Epithelial cell of esophagus (primary cell): Measurements from ENCODE around the gene ROPN1L.
"Not testable (repeated sequence)": the region's sequence is repeated elsewhere in the genome, so short reads cannot be mapped to it uniquely, and the experiment has no call there.

Experiments used
- DNase-seq: peaks from one replicate; pipeline ENCODE4 v3.0.0; 2010; ENCODE audit warnings: low read depth
- H3K4me3 ChIP-seq: 2 replicates; pipeline ENCODE4 v1.5.1; 2011; ENCODE audit warnings: mild to moderate bottlenecking, low read length, control low read depth
- TF ChIP-seq, protein P1 (sequence below): IDR thresholded peaks from 2 replicates; pipeline ENCODE4 v1.5.1; 2011; ENCODE audit warnings: low read depth, mild to moderate bottlenecking, low read length, control low read depth, inconsistent platforms; ENCODE audit not compliant: insufficient read depth; ENCODE audit errors: missing control alignments

Gene ROPN1L

DNA sequence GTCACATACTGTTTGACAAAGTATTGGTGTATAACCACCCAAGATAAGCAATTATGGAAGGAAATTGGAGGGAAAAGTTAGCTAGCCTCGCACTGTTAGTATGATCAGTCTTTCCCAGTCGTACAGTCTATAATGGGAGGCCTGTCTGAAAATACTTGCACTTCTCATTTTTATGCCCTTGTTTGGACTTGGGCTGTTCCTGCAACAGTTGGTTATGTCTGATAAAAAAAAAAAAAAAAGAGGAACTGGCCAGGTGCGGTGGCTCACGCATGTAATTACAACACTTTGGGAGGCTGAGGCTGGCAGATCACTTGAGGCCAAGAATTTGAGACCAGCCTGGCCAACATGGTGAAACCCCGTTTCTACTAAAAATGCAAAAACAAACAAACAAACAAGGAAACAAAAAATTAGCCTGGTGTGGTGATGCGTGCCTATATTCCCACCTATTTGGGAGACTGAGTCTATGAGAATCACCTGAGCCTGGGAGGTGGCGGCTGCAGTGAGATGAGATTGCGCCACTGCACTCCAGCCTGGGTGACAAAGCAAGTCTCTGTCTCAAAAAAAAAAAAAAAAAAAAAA, 63.9 kb downstream of the ROPN1L start:
- H3K4me3 ChIP-seq, result no peak overlapping the region
- TF ChIP-seq, protein P1, sequence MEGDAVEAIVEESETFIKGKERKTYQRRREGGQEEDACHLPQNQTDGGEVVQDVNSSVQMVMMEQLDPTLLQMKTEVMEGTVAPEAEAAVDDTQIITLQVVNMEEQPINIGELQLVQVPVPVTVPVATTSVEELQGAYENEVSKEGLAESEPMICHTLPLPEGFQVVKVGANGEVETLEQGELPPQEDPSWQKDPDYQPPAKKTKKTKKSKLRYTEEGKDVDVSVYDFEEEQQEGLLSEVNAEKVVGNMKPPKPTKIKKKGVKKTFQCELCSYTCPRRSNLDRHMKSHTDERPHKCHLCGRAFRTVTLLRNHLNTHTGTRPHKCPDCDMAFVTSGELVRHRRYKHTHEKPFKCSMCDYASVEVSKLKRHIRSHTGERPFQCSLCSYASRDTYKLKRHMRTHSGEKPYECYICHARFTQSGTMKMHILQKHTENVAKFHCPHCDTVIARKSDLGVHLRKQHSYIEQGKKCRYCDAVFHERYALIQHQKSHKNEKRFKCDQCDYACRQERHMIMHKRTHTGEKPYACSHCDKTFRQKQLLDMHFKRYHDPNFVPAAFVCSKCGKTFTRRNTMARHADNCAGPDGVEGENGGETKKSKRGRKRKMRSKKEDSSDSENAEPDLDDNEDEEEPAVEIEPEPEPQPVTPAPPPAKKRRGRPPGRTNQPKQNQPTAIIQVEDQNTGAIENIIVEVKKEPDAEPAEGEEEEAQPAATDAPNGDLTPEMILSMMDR, result no peak
- no peak for DNase-seq

DNA sequence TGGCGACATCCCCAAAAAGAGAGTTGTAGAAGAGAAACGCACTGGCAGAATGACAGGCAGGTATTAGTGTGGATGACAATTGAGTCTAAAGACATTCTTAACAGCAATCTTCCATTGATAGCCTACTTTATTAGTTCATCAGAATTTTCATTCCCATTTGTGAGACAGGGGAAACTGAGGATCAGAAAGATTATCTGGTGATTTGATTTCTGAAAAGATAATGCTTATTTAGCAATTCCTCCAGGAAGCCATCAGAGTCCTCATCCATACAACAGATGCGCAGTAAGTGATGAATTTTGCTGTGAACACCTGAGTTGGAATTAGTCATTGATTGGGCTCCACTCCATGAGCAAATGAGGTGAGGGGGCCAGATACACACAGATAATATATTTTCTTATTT, 64.9 kb downstream of the ROPN1L start:
- no peak for DNase-seq
- TF ChIP-seq, protein P1, result no peak
- H3K4me3 ChIP-seq, result no peak overlapping the region

DNA sequence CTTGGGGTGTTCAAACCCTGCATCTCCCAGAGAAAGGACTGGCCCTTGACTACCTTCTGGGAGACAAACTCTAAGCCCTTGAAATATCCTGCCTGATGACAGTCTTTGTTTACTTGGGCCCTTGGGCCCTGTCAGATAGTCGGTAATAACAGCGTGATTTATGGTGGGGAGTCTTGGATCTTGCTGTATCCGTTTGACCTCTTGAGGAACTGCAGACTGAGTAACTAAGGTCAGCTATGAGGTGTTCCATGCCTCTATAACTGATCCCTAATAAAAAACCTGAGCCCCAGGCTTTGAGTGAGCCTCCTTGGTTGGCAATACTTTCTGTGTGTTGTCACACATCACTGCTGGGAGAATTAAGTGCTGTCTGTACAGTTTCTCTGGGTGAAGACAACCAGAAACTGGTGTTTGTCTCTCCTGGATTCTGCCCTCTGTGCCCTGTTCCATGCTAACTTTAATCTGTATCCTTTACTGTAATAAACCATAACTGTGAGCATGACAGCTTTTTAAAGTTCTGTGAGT, 66.0 kb downstream of the ROPN1L start:
- H3K4me3 ChIP-seq, result no peak overlapping the region
- DNase-seq, result no peak
- TF ChIP-seq, protein P1, result no peak

DNA sequence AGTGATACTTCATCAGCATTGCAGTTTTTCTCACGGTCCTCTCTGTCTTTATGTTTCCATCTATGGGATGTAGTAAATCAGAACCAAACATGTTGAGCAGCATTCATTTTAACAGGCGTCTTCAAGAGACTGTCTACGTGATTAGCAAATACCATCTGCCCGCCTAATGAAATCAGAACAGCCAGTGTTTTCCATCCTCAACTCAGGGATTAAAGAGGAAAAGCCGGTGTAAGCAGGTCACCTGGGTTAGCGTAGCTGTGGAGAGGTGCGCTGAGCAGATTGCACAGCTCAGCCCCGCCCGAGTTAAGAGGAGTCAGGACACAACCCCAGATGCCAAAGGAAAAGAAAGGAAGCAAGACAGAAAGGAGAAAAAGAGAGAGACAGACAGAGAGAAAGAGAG, 67.9 kb downstream of the ROPN1L start:
- TF ChIP-seq, protein P1, result no peak
- DNase-seq, result peak; percentile 25
- H3K4me3 ChIP-seq, result no peak overlapping the region

DNA sequence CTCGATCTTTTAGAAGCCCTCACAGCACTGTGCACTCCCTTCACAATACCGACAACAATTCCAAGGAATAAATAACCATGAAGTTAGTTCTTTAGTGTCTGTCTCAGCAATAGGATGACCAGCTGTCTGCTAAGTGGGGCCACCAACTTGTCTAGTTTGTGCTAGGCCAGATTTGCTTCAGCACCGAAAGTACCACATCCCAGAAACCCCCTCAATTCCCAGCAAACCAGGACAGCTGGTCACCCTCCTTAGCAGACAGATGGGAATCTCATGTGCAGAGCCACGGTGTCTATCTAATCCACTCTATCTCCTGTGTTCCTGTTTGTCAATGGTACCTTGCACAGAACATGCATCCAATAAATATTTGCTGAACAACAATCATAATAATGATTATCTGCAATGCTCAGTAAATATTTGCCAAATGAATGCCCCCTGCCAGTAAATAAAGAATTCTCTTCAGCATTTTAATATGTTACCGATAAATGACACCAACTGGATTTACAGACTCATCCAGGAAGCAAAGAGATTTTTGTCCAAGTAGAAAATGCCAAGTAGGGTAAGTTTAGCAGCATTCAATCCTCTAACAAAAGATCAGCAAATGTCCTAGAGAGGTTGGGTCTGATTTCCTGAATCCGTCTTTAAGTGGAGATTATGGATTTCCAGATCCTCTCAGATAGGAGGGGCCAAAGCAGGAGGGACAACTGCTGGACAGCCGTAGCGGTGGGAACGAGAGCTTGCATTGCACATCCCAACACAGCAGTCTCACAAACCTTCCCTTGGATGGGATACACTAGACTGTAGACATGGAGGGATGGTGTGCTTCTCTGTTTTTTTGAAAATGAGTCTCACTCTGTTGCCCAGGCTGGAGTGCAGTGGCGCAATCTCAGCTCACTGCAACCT, 70.3 kb downstream of the ROPN1L start:
- no peak overlapping the region for H3K4me3 ChIP-seq
- TF ChIP-seq, protein P1, result no peak
- DNase-seq, result no peak

DNA sequence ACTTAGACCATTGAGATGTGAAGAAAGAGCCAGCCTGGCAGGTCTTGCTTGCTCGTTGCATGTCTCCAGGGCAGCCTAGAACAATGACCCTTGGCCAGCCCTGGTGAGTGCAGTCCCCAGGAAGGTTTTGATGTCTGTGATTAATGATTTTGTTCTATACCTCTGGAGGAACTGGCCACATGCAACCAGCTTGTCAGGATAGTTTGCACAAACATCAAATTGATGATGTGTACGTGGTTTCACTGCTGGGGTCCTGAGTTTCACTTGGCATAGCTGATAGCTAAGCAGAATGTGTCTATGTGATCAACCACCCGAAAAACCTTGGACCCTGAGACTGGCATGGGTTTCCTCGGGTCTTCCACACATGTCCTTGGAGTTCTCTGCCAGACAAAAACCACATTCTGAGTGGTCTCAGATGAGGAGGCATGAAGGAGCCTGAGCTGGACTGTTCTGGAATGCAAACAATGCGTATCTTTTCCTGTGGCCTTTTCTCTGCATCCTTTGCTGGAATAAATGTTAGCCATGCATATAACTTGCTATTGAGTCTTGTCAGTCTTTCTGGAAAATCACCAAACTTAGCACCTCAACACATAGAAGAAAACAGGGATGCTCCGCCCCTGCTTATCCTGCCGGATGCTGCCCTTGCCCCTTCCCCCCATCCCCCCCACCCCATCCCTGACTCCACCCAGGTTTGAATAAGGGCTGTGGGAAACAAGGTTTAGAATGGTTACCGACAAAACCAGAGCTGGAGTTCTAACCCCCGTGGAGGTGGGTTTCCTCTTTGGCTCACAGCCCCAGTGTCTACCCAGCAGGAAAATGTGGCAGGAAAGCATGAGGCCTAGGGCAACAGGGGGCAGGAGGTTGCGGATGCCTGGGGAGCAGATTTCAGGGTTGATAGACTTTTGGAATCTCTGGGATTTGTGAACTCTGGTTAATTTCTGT, 72.1 kb downstream of the ROPN1L start:
- no peak for DNase-seq
- no peak overlapping the region for H3K4me3 ChIP-seq
- TF ChIP-seq, protein P1, result no peak

DNA sequence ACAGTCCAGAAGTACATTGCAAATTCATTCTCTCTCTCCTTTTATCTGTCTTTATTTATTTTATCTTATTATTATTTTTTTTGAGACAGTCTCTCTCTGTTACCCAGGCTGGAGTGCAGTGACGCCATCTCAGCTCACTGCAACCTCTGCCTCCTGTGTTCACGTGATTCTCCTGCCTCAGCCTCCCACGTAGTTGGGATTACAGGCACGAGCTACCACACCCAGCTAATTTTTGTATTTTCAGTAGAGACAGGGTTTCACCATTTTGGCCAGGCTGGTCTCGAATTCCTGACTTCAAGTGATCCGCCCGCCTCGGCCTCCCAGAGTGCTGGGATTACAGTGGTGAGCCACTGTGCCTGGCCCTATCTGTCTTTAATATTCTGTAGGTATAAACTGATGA, 72.9 kb downstream of the ROPN1L start:
- H3K4me3 ChIP-seq, DNase-seq: not testable (repeated sequence)
